Muscle layer of duodenum (tissue), 2 donors: Measurements from ENCODE around the gene IFITM5.
"Not testable (repeated sequence)": the region's sequence is repeated elsewhere in the genome, so short reads cannot be mapped to it uniquely, and the experiment has no call there.

Source experiments
- H3K27ac ChIP-seq: one replicate; pipeline ENCODE4 v1.7.0; 2013; ENCODE audit warnings: mild to moderate bottlenecking, low read length
- H3K27me3 ChIP-seq: one replicate; pipeline ENCODE4 v1.7.0; 2013; ENCODE audit warnings: low read depth, mild to moderate bottlenecking, control low read depth, low read length
- H3K36me3 ChIP-seq, 2 donors: one replicate each; pipeline ENCODE4 v1.7.0; 2013; ENCODE audit warnings: low read length in 2 of 2, control low read depth in 1 of 2, mild to moderate bottlenecking in 1 of 2; ENCODE audit not compliant: insufficient read depth in 2 of 2, control insufficient read depth in 1 of 2
- H3K4me1 ChIP-seq, 2 donors: one replicate each; pipeline ENCODE4 v1.7.0; 2013; ENCODE audit warnings: low read length in 2 of 2, mild to moderate bottlenecking in 2 of 2, control low read depth in 1 of 2, moderate library complexity in 1 of 2; ENCODE audit not compliant: insufficient read depth in 2 of 2, control insufficient read depth in 1 of 2
- H3K4me3 ChIP-seq, 2 donors: one replicate each; pipeline ENCODE4 v1.7.0; 2013; ENCODE audit warnings: low read length in 2 of 2, low read depth in 1 of 2, mild to moderate bottlenecking in 1 of 2
- H3K9me3 ChIP-seq, 2 donors: one replicate each; pipeline ENCODE4 v1.7.0; 2013; ENCODE audit warnings: low read length in 2 of 2, control low read depth in 1 of 2, mild to moderate bottlenecking in 1 of 2; ENCODE audit not compliant: control insufficient read depth in 1 of 2
- donor health status: healthy.

IFITM5 gene

GRCh38 chr11:326592-326841 lies 27.2 kb upstream of the IFITM5 start:
- H3K4me3 ChIP-seq, result peak overlapping the region in 1 of 2 donors; percentile 23
- peak overlapping the region; percentile 89 for H3K27ac ChIP-seq
- H3K36me3 ChIP-seq, result no peaks in the 10 kb centered on the region
- H3K27me3 ChIP-seq, result no peaks in the 10 kb centered on the region
- no peaks in the 10 kb centered on the region for H3K9me3 ChIP-seq
- H3K4me1 ChIP-seq, result peaks cover 19 to 21% of the 10 kb centered on the region in 2 donors

DNA sequence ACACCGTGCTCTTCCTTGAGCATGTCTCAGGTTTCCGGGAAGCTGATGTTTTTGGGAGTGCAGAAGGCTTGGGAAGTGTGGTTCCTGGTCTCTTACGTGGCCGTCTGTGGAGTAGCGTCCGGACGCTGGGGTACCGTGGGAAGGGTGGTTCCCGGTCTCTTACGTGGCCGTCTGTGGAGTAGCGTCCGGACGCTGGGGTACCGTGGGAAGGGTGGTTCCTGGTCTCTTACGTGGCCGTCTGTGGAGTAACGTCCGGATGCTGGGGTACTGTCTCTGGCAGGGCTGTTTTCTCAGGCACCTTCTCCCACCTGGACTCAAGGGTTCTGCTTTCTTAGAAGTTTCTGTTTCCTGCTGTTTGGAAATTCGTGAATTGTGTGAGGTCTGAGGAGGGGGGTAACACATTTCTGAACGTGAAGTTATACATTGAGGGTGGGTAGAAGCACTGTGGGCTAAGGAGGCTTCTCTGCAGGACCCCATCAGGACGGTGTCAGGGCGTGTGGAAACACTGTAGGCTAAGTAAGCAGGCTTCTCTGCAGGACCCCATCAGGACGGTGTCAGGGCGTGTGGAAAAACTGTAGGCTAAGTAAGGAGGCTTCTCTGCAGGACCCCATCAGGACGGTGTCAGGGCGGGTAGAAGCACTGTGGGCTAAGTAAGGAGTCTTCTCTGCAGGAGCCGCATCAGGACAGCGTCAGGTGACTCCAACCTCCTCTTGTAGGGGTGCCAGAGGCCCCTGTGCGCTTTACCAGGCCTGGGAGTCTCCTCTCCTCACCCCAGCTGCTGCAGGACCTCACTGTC lies 26.7 kb upstream of the IFITM5 start:
- H3K4me1 ChIP-seq, result peaks cover 19 to 21% of the 10 kb centered on the region in 2 donors
- H3K36me3 ChIP-seq, result no peaks in the 10 kb centered on the region
- H3K27ac ChIP-seq, result peak overlapping the region; percentile 89
- peak overlapping the region in 1 of 2 donors; percentile 23 for H3K4me3 ChIP-seq
- no peaks in the 10 kb centered on the region for H3K9me3 ChIP-seq
- no peaks in the 10 kb centered on the region for H3K27me3 ChIP-seq

DNA sequence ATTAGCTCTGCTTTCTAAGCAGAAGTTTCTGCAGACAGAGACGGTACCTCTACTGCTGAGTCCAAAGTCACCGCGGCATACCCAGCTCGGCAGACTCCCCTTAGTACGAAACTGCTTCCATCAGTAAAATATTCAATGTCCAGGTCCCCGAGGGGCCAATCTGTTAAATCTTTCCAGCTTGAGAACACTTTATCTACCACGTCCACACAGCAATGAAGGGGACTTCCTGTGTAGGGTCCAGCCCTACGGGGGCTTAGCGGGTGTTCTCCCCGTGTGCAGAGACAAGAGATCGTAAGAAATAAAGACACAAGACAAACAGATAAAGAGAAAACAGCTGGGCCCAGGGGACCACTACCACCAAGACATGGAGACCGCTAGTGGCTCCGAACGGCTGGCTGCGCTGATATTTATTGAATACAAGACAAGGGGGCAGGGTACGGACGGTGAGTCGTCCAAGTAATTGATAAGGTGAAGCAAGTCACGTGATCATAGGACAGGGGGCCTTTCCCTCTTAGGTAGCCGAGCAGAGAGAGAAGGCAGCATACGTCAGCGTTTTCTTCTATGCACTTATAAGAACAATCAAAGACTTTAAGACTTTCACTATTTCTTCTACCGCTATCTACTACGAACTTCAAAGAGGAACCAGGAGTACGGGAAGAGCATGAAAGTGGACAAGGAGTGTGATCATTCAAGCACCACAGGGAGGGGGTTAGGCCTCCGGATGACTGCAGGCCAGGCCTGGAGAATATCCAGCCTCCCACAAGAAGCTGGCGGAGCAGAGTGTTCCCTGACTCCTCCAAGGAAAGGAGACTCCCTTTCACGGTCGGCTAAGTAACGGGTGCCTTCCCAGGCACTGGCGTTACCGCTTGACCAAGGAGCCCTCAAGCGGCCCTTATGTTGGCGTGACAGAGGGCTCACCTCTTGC lies 25.5 kb upstream of the IFITM5 start:
- H3K4me3 ChIP-seq, result peak overlapping the region in 1 of 2 donors; percentile 42
- H3K9me3 ChIP-seq, H3K27me3 ChIP-seq, H3K36me3 ChIP-seq: not testable (repeated sequence)
- peak overlapping the region; percentile 89 for H3K27ac ChIP-seq
- peaks cover 19 to 21% of the 10 kb centered on the region in 2 donors for H3K4me1 ChIP-seq

DNA sequence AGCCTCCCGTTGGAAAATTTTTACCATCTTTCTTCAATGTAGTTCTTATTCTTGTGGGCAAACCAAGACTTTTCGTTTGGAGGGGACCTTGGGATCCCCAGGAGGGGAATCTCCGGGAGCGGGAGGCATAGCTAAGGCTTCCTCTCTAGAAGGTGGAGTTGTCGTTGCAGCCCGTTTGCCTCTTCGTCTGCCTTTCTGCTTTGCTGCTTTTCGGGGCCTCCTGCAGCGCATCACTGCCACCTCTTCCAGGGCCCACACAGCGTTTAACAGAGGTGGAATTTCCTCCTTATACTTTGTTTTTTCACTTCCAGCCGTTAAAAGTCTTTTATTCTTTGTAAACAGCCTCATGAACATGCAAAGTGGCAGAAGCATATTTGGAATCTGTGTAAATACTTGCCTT lies 24.8 kb upstream of the IFITM5 start:
- peak overlapping the region in 1 of 2 donors; percentile 42 for H3K4me3 ChIP-seq
- H3K9me3 ChIP-seq, result no peaks in the 10 kb centered on the region
- peak overlapping the region; percentile 69 for H3K27ac ChIP-seq
- no peaks in the 10 kb centered on the region for H3K27me3 ChIP-seq
- peaks cover 19 to 21% of the 10 kb centered on the region in 2 donors for H3K4me1 ChIP-seq
- H3K36me3 ChIP-seq, result no peaks in the 10 kb centered on the region

GRCh38 chr11:319888-320273 lies 20.6 kb upstream of the IFITM5 start:
- H3K27ac ChIP-seq, result peak overlapping the region; percentile 83
- peak overlapping the region; percentile 74 for H3K4me3 ChIP-seq
- not testable (repeated sequence) for H3K27me3 ChIP-seq, H3K4me1 ChIP-seq, H3K36me3 ChIP-seq, H3K9me3 ChIP-seq

GRCh38 chr11:319121-319887 lies 20.0 kb upstream of the IFITM5 start:
- H3K9me3 ChIP-seq, H3K4me1 ChIP-seq, H3K27me3 ChIP-seq, H3K36me3 ChIP-seq: not testable (repeated sequence)
- H3K4me3 ChIP-seq, result peak overlapping the region; percentile 74
- H3K27ac ChIP-seq, result peak overlapping the region; percentile 83

- not testable (repeated sequence) for H3K27ac ChIP-seq, H3K27me3 ChIP-seq, H3K36me3 ChIP-seq, H3K9me3 ChIP-seq, H3K4me1 ChIP-seq
- H3K4me3 ChIP-seq, result peak overlapping the region in 1 of 2 donors; percentile 74
These were observed 19.2 kb upstream of the IFITM5 start for GRCh38 chr11:318405-319120.

GRCh38 chr11:317668-318404 lies 18.5 kb upstream of the IFITM5 start:
- peak overlapping the region; percentile 18 to 69 for H3K4me3 ChIP-seq
- H3K36me3 ChIP-seq, H3K27me3 ChIP-seq, H3K9me3 ChIP-seq: not testable (repeated sequence)
- peaks cover 0 to 12% of the 10 kb centered on the region in 2 donors for H3K4me1 ChIP-seq
- H3K27ac ChIP-seq, result peak overlapping the region; percentile 2

DNA sequence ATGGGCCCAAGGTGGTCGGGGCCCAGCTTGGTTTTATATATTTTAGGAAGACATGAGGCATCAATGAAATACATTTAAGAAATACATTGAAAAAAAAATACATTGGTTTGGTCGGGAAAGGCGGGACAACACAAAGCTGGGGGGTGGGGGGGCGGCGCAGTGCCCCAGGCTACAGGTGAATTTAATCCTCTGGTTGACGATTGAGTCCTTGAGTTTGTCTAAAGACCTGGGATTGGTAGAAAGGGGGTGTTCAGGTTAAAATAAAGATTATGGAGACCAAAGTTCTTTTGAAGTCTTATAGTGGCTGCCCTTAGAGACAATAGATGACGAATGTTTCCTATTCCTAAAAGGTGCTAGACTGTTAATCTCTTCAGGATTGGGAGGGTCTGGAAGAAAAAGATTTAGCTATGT lies 17.6 kb upstream of the IFITM5 start:
- Histone ChIP-seq H3K27ac (peak overlapping the region; percentile 2), H3K36me3 (no peaks in the 10 kb centered on the region), H3K4me1 (peaks cover 0 to 12% of the 10 kb centered on the region in 2 donors), H3K4me3 (peak overlapping the region; percentile 46 to 69), H3K27me3 (no peaks in the 10 kb centered on the region), H3K9me3 (no peaks in the 10 kb centered on the region)

- peak overlapping the region; percentile 2 for H3K27ac ChIP-seq
- H3K4me1 ChIP-seq, result peaks cover 0 to 12% of the 10 kb centered on the region in 2 donors
- H3K27me3 ChIP-seq, result no peaks in the 10 kb centered on the region
These were observed 16.8 kb upstream of the IFITM5 start for GRCh38 chr11:316031-316701.

More at GRCh38 chr11:316031-316701, 16.8 kb upstream of the IFITM5 start:
- H3K9me3 ChIP-seq, result no peaks in the 10 kb centered on the region
- H3K4me3 ChIP-seq, result peak overlapping the region; percentile 46 to 69
- no peaks in the 10 kb centered on the region for H3K36me3 ChIP-seq
